ENCODE measurements around the gene GPAM. TPM values are rescaled to one million over a fixed set of nuclear protein-coding genes. Genes with fewer than 3 reads are reported as not detected.

GPAM gene
- total RNA-seq, 4 donors from 2014 or later: 6.9 to 15.1 (median 10.9) TPM

DNA sequence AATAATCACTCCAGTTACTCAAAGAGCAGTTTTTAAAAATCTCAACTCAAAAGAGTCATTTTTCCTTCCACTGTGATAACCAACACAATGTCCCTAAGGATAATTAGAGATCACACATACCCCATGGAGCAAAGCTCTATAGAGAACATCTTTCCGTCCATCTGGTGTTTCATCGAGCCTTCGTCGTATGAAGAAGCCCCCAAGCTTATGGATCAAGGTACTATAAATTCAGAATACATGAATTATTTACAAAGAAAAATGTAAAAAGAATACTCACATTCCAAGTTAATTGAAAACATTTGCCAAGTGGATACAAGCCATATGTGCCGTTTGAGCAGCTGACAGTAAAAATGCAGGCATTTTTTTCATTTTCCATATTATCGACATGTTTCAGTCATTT lies 14.8 kb downstream of the GPAM start:
- ATAC-seq: no peak
- no peaks in the 10 kb centered on the region for H3K27me3 ChIP-seq
- no peaks in the 10 kb centered on the region for H3K9me3 ChIP-seq
- no peak overlapping the region for H3K27ac ChIP-seq
- peaks cover 3 to 100% of the 10 kb centered on the region in 2 donors for H3K36me3 ChIP-seq
- TF ChIP-seq POLR2A (IDR thresholded peaks at IDR 0.05) (no peak), EP300 (IDR thresholded peaks at IDR 0.05) (no peak), POLR2AphosphoS5 (IDR thresholded peaks at IDR 0.05) (no peak)
- TF ChIP-seq, protein P1, sequence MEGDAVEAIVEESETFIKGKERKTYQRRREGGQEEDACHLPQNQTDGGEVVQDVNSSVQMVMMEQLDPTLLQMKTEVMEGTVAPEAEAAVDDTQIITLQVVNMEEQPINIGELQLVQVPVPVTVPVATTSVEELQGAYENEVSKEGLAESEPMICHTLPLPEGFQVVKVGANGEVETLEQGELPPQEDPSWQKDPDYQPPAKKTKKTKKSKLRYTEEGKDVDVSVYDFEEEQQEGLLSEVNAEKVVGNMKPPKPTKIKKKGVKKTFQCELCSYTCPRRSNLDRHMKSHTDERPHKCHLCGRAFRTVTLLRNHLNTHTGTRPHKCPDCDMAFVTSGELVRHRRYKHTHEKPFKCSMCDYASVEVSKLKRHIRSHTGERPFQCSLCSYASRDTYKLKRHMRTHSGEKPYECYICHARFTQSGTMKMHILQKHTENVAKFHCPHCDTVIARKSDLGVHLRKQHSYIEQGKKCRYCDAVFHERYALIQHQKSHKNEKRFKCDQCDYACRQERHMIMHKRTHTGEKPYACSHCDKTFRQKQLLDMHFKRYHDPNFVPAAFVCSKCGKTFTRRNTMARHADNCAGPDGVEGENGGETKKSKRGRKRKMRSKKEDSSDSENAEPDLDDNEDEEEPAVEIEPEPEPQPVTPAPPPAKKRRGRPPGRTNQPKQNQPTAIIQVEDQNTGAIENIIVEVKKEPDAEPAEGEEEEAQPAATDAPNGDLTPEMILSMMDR (IDR thresholded peaks at IDR 0.05): no peak
- WGBS, 2 donors (ENCODE audit: low coverage in 1 of 2): 87 to 91% methylated on average over 6 of the region's 6 CpGs
- H3K4me1 ChIP-seq: no peaks in the 10 kb centered on the region
- H3K4me3 ChIP-seq: no peak overlapping the region

DNA sequence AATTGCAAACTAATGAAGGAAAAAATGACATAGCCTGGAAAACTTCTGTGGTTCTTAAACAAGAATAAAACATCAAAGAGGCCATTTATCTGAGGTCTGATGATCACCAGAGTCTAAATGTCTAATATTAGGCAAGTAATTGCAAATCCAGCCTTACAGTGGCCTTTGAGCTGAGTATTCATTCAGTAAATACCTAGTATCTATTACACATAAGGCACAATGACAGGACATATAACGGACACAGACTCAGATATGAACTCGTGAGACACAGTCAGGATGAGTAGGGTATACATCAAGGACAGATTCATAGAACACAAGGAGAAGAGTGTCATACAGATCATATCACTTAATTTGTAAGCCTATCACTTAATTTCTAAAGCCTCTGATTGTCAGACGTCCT lies 16.8 kb downstream of the GPAM start:
- no peak for TF ChIP-seq POLR2A (IDR thresholded peaks at IDR 0.05)
- TF ChIP-seq, protein P1 (IDR thresholded peaks at IDR 0.05): no peak
- TF ChIP-seq EP300 (IDR thresholded peaks at IDR 0.05): no peak
- no peak for TF ChIP-seq POLR2AphosphoS5 (IDR thresholded peaks at IDR 0.05)
- Histone ChIP-seq H3K27me3 (no peaks in the 10 kb centered on the region), H3K27ac (no peak overlapping the region), H3K9me3 (no peaks in the 10 kb centered on the region), H3K36me3 (peaks cover 3 to 100% of the 10 kb centered on the region in 2 donors), H3K4me1 (no peaks in the 10 kb centered on the region), H3K4me3 (no peak overlapping the region)
- WGBS, 2 donors (ENCODE audit: low coverage in 1 of 2): 80 to 87% methylated on average over 3 of the region's 3 CpGs
- ATAC-seq: no peak

DNA sequence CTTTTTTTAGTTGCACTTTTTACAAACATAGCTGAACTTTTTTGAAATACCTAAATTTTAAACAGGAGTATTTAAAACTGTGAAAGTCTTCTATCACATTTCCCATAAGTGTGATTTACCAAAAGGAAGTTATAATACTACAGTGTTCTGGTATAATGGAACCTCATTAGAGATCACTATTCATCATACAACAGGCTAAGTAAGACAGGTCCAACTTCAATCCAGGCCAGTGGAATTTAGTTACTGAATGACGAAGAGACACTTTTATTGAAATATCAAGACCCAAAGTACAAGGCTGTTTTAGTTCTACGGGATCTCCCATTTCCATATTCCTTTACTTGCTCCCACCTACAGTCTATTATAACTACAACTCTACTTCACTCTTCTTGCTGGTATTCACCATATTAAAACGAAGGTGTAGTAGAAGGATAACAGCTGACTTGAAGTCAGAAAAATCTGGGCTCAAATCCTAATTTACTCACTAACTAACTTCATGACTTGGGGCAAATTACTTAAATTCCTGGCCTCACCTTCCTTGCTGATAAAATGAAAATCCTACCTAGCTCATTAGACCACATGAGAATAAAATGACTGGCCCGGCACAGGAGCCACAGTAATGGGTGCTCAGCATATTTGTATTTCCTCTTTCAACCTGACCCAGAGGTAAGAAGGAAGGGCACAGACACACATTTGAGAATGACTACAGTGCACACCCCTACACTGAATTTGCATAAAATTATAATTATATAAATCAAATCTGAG lies 21.6 kb downstream of the GPAM start:
- no peak for ATAC-seq
- Histone ChIP-seq H3K9me3 (no peaks in the 10 kb centered on the region), H3K36me3 (peaks cover 3 to 100% of the 10 kb centered on the region in 2 donors), H3K4me1 (no peaks in the 10 kb centered on the region), H3K4me3 (no peak overlapping the region), H3K27me3 (no peaks in the 10 kb centered on the region), H3K27ac (no peak overlapping the region)
- TF ChIP-seq, protein P1 (IDR thresholded peaks at IDR 0.05): no peak
- TF ChIP-seq EP300 (IDR thresholded peaks at IDR 0.05) (no peak), POLR2A (IDR thresholded peaks at IDR 0.05) (no peak), POLR2AphosphoS5 (IDR thresholded peaks at IDR 0.05) (no peak)
- WGBS, 2 donors (ENCODE audit: low coverage in 1 of 2): 50 to 69% methylated on average over 3 to 4 of the region's 4 CpGs

GRCh38 chr10:112160834-112161233 lies 22.7 kb downstream of the GPAM start:
- Histone ChIP-seq H3K9me3 (no peaks in the 10 kb centered on the region), H3K27me3 (no peaks in the 10 kb centered on the region), H3K4me1 (no peaks in the 10 kb centered on the region), H3K27ac (no peak overlapping the region), H3K4me3 (no peak overlapping the region), H3K36me3 (peaks cover 3 to 100% of the 10 kb centered on the region in 2 donors)
- ATAC-seq: no peak
- 100% methylated on average over 1 to 3 of the region's 3 CpGs for WGBS, 2 donors (ENCODE audit: low coverage in 1 of 2)
- no peak for TF ChIP-seq POLR2A (IDR thresholded peaks at IDR 0.05)
- no peak for TF ChIP-seq EP300 (IDR thresholded peaks at IDR 0.05)
- TF ChIP-seq, protein P1 (IDR thresholded peaks at IDR 0.05): no peak

DNA sequence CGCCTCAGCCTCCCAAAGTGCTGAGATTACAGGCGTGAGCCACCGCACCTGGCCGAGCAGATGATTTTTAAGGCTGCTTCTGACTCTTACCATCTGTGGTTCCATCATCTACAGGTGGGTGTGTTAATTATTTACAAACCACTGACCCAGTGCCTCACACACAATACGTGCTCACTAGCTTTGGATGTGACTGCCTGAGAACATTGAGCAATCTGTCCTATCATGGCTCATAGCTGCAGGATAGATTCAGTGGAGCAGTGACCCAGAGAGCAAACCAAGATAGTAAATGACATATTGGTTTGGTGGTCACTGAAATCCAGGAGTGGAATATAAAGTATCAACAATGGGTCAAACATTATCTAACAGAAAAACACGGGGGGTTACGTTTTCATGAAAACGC lies 24.1 kb downstream of the GPAM start:
- no peaks in the 10 kb centered on the region for H3K27me3 ChIP-seq
- TF ChIP-seq POLR2A (IDR thresholded peaks at IDR 0.05) (no peak), EP300 (IDR thresholded peaks at IDR 0.05) (no peak), POLR2AphosphoS5 (IDR thresholded peaks at IDR 0.05) (no peak)
- TF ChIP-seq, protein P1 (IDR thresholded peaks at IDR 0.05): no peak
- no peak overlapping the region for H3K27ac ChIP-seq
- ATAC-seq: no peak
- H3K9me3 ChIP-seq: no peaks in the 10 kb centered on the region
- WGBS, 2 donors (ENCODE audit: low coverage in 1 of 2): 94% methylated on average over 3 of the region's 8 CpGs; no CpG with 5 or more reads in 1 of the 2 donors
- no peak overlapping the region for H3K4me3 ChIP-seq
- H3K4me1 ChIP-seq: no peaks in the 10 kb centered on the region
- H3K36me3 ChIP-seq: peaks cover 3 to 100% of the 10 kb centered on the region in 2 donors

Measured in gastroesophageal sphincter (tissue), 4 donors.